ENCODE measurements around the gene ACY1. TPM values are rescaled to one million over a fixed set of nuclear protein-coding genes. Genes with fewer than 3 reads are reported as not detected.

Gene ACY1
- total and polyA plus RNA-seq, 2 of the 13 experiments (the other 11 are each of a cell fraction or from before 2014, with no cell fraction given): 113 to 162 TPM

DNA sequence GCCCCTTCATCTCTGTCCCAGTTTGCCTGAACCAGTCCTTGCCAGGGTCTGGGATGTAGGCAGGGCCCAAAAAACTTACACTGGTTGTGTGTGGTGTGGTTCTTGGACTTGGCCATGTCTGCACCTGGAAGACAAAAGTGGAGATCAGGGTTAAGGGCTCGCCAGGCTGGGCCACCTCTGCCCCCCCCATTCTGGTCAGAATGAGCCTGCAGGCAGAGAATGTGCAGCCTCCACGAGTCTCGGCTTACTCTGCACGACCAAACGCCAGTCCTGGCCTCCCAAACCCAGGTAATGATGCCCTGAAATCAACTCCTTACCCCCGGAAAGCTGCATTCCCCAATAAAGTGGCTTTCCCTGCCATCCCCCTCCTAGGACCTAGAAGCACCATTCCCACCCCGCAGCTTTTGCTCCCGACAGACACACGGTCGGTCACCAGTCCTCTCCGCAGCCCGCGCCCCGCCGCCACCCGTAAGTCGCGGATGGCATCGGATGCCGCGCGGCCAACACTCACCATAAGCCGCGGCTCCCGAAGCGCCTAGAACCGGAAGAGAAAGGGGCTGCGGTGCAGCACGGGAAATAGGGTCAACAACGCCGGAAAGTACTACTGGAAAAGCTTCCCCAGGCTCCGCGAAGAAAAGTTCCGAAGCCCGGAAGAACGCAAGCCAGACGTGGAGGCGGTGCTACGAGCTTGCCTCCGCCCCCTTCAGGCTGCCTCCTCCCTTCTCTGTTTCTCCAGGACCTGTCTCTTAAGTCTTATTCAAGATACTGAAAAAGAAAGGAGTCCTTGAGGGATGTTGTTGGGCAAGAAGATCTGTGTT is 12.2 kb downstream of the ACY1 start, which contains the start of gene RPL29 (continued):
- peak; percentile 60 for TF ChIP-seq ZNF451 (CRISPR knock-in tag; IDR thresholded peaks at IDR 0.05)
- TF ChIP-seq SIX4 (CRISPR knock-in tag; IDR thresholded peaks at IDR 0.05): peak; percentile 60; the same call in 1 of the 2 replicates
- TF ChIP-seq RFXAP (CRISPR knock-in tag; IDR thresholded peaks at IDR 0.05; ENCODE audit: borderline replicate concordance): peak; percentile 92; the same call in 1 of the 2 replicates
- TF ChIP-seq ZEB1 (IDR thresholded peaks at IDR 0.05; ENCODE audit: insufficient replicate concordance, low read depth): peak; percentile 89
- TF ChIP-seq, protein P1, sequence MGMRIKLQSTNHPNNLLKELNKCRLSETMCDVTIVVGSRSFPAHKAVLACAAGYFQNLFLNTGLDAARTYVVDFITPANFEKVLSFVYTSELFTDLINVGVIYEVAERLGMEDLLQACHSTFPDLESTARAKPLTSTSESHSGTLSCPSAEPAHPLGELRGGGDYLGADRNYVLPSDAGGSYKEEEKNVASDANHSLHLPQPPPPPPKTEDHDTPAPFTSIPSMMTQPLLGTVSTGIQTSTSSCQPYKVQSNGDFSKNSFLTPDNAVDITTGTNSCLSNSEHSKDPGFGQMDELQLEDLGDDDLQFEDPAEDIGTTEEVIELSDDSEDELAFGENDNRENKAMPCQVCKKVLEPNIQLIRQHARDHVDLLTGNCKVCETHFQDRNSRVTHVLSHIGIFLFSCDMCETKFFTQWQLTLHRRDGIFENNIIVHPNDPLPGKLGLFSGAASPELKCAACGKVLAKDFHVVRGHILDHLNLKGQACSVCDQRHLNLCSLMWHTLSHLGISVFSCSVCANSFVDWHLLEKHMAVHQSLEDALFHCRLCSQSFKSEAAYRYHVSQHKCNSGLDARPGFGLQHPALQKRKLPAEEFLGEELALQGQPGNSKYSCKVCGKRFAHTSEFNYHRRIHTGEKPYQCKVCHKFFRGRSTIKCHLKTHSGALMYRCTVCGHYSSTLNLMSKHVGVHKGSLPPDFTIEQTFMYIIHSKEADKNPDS (CRISPR knock-in tag; IDR thresholded peaks at IDR 0.05): 0 out of 2 replicates have a peak, but pooled peaks have one; percentile 40
- no peak for TF ChIP-seq ZNF629 (CRISPR knock-in tag; conservative IDR thresholded peaks at IDR 0.05)
- peak; percentile 92; the same call in 1 of the 2 replicates for TF ChIP-seq KMT2A (CRISPR knock-in tag; IDR thresholded peaks at IDR 0.05)
- TF ChIP-seq, protein P2, sequence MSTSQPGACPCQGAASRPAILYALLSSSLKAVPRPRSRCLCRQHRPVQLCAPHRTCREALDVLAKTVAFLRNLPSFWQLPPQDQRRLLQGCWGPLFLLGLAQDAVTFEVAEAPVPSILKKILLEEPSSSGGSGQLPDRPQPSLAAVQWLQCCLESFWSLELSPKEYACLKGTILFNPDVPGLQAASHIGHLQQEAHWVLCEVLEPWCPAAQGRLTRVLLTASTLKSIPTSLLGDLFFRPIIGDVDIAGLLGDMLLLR (CRISPR knock-in tag; IDR thresholded peaks at IDR 0.05): no peak
- no peak for TF ChIP-seq SCMH1 (CRISPR knock-in tag; IDR thresholded peaks at IDR 0.05; ENCODE audit: borderline replicate concordance)
- TF ChIP-seq ZNF12 (CRISPR knock-in tag; IDR thresholded peaks at IDR 0.05): peak; percentile 76
- TF ChIP-seq POLR2AphosphoS5 (IDR thresholded peaks at IDR 0.05; ENCODE audit: low read depth, low read length): peak; percentile 98
- TF ChIP-seq, protein P3, sequence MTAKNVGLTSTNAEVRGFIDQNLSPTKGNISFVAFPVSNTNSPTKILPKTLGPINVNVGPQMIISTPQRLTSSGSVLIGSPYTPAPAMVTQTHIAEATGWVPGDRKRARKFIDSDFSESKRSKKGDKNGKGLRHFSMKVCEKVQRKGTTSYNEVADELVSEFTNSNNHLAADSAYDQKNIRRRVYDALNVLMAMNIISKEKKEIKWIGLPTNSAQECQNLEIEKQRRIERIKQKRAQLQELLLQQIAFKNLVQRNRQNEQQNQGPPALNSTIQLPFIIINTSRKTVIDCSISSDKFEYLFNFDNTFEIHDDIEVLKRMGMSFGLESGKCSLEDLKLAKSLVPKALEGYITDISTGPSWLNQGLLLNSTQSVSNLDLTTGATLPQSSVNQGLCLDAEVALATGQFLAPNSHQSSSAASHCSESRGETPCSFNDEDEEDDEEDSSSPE (CRISPR knock-in tag; IDR thresholded peaks at IDR 0.05): peak; percentile 71
- TF ChIP-seq ZNF556 (CRISPR knock-in tag; IDR thresholded peaks at IDR 0.05; ENCODE audit: borderline replicate concordance): peak; percentile 97
- 0 out of 2 replicates have a peak, but pooled peaks have one; percentile 55 for TF ChIP-seq HNRNPL (IDR thresholded peaks at IDR 0.05; ENCODE audit: low read depth, low read length)
- TF ChIP-seq NBN (conservative IDR thresholded peaks at IDR 0.05): no peak
- TF ChIP-seq, protein P4, sequence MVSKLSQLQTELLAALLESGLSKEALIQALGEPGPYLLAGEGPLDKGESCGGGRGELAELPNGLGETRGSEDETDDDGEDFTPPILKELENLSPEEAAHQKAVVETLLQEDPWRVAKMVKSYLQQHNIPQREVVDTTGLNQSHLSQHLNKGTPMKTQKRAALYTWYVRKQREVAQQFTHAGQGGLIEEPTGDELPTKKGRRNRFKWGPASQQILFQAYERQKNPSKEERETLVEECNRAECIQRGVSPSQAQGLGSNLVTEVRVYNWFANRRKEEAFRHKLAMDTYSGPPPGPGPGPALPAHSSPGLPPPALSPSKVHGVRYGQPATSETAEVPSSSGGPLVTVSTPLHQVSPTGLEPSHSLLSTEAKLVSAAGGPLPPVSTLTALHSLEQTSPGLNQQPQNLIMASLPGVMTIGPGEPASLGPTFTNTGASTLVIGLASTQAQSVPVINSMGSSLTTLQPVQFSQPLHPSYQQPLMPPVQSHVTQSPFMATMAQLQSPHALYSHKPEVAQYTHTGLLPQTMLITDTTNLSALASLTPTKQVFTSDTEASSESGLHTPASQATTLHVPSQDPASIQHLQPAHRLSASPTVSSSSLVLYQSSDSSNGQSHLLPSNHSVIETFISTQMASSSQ (IDR thresholded peaks at IDR 0.05; ENCODE audit: low read depth): no peak
- TF ChIP-seq, protein P4 (CRISPR knock-in tag; IDR thresholded peaks at IDR 0.05; ENCODE audit: borderline replicate concordance): peak; percentile 73; the same call in 1 of the 2 replicates

Data from HepG2 (cell line).